ENCODE measurements around the gene MIF4GD. TPM values are rescaled to one million over a fixed set of nuclear protein-coding genes. Genes with fewer than 3 reads are reported as not detected.
A peak's percentile ranks its signal among the peaks of the same experiment; 100 is the strongest.

Gene MIF4GD
- total and polyA plus RNA-seq, 9 of the 15 experiments (the other 6 are each of a cell fraction or from before 2014, with no cell fraction given), result 11.8 to 63.8 (median 28.1) TPM

DNA sequence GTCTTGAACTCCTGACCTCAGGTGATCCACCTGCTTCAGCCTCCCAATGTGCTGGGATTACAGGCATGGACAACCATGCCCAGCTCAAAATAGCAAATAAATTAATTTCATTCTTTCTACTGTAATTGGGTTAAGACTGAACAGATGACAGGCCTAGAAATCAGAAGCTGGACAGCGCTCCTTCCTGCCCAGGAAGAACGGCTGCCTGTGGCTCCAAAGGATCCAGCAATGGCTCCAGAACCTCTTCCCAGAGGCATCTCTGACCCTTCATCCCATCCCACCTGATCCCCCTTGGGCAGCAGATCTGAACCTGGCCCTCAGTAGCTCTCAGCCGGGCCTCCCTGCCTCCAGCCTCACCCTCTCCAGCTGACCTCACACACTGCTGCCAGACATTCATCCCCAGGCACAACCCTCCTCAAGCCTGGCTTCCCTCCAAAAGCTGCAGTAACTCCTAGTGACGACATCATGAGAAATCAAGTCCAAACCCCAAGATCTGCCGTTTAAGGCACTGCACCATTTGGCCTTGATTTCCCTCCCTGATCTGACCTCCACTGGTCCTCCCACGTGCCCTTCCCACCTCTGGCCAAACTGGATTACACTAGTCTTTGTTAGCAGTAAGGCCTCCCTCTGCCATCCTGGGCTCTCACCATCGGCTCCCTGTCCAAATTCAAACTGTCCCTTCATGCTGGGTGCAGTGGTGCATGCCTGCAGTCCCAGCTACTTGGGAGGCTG, 3.1 kb upstream of the MIF4GD start (continued):
- TF ChIP-seq, protein P1, sequence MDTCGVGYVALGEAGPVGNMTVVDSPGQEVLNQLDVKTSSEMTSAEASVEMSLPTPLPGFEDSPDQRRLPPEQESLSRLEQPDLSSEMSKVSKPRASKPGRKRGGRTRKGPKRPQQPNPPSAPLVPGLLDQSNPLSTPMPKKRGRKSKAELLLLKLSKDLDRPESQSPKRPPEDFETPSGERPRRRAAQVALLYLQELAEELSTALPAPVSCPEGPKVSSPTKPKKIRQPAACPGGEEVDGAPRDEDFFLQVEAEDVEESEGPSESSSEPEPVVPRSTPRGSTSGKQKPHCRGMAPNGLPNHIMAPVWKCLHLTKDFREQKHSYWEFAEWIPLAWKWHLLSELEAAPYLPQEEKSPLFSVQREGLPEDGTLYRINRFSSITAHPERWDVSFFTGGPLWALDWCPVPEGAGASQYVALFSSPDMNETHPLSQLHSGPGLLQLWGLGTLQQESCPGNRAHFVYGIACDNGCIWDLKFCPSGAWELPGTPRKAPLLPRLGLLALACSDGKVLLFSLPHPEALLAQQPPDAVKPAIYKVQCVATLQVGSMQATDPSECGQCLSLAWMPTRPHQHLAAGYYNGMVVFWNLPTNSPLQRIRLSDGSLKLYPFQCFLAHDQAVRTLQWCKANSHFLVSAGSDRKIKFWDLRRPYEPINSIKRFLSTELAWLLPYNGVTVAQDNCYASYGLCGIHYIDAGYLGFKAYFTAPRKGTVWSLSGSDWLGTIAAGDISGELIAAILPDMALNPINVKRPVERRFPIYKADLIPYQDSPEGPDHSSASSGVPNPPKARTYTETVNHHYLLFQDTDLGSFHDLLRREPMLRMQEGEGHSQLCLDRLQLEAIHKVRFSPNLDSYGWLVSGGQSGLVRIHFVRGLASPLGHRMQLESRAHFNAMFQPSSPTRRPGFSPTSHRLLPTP (IDR thresholded peaks at IDR 0.05; ENCODE audit: borderline replicate concordance, extremely low read depth, insufficient read length), result no peak
- TF ChIP-seq, protein P2, sequence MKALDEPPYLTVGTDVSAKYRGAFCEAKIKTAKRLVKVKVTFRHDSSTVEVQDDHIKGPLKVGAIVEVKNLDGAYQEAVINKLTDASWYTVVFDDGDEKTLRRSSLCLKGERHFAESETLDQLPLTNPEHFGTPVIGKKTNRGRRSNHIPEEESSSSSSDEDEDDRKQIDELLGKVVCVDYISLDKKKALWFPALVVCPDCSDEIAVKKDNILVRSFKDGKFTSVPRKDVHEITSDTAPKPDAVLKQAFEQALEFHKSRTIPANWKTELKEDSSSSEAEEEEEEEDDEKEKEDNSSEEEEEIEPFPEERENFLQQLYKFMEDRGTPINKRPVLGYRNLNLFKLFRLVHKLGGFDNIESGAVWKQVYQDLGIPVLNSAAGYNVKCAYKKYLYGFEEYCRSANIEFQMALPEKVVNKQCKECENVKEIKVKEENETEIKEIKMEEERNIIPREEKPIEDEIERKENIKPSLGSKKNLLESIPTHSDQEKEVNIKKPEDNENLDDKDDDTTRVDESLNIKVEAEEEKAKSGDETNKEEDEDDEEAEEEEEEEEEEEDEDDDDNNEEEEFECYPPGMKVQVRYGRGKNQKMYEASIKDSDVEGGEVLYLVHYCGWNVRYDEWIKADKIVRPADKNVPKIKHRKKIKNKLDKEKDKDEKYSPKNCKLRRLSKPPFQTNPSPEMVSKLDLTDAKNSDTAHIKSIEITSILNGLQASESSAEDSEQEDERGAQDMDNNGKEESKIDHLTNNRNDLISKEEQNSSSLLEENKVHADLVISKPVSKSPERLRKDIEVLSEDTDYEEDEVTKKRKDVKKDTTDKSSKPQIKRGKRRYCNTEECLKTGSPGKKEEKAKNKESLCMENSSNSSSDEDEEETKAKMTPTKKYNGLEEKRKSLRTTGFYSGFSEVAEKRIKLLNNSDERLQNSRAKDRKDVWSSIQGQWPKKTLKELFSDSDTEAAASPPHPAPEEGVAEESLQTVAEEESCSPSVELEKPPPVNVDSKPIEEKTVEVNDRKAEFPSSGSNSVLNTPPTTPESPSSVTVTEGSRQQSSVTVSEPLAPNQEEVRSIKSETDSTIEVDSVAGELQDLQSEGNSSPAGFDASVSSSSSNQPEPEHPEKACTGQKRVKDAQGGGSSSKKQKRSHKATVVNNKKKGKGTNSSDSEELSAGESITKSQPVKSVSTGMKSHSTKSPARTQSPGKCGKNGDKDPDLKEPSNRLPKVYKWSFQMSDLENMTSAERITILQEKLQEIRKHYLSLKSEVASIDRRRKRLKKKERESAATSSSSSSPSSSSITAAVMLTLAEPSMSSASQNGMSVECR (CRISPR knock-in tag; IDR thresholded peaks at IDR 0.05), result no peak
- TF ChIP-seq TAF9B (IDR thresholded peaks at IDR 0.05; ENCODE audit: partially characterized antibody) (no peak), ZNF354B (CRISPR knock-in tag; IDR thresholded peaks at IDR 0.05) (no peak), NFIC (IDR thresholded peaks at IDR 0.05) (peak; percentile 72), ZNF778 (CRISPR knock-in tag; IDR thresholded peaks at IDR 0.05) (no peak), POLR3G (IDR thresholded peaks at IDR 0.05; ENCODE audit: extremely low read depth, insufficient read length, insufficient replicate concordance) (no peak), ELF2 (CRISPR knock-in tag; IDR thresholded peaks at IDR 0.05) (no peak)
- TF ChIP-seq, protein P3, sequence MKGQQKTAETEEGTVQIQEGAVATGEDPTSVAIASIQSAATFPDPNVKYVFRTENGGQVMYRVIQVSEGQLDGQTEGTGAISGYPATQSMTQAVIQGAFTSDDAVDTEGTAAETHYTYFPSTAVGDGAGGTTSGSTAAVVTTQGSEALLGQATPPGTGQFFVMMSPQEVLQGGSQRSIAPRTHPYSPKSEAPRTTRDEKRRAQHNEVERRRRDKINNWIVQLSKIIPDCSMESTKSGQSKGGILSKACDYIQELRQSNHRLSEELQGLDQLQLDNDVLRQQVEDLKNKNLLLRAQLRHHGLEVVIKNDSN (CRISPR knock-in tag; IDR thresholded peaks at IDR 0.05), result peak; percentile 29; the same call in 1 of the 2 replicates
- TF ChIP-seq, protein P4, sequence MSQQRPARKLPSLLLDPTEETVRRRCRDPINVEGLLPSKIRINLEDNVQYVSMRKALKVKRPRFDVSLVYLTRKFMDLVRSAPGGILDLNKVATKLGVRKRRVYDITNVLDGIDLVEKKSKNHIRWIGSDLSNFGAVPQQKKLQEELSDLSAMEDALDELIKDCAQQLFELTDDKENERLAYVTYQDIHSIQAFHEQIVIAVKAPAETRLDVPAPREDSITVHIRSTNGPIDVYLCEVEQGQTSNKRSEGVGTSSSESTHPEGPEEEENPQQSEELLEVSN (IDR thresholded peaks at IDR 0.05; ENCODE audit: borderline replicate concordance in 1 of 2, extremely low read depth in 1 of 2, insufficient read depth in 1 of 2, insufficient read length in 1 of 2, low read depth in 1 of 2, low read length in 1 of 2, poor library complexity in 1 of 2, severe bottlenecking in 1 of 2), result no peak
- TF ChIP-seq, protein P5, sequence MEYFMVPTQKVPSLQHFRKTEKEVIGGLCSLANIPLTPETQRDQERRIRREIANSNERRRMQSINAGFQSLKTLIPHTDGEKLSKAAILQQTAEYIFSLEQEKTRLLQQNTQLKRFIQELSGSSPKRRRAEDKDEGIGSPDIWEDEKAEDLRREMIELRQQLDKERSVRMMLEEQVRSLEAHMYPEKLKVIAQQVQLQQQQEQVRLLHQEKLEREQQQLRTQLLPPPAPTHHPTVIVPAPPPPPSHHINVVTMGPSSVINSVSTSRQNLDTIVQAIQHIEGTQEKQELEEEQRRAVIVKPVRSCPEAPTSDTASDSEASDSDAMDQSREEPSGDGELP (CRISPR knock-in tag; IDR thresholded peaks at IDR 0.05; ENCODE audit: borderline replicate concordance), result peak; percentile 31; the same call in 1 of the 2 replicates

Measured in K562 (cell line).